NT2/D1 (cell line): ENCODE results near the gene ATP1B1.

Experiments
- DNase-seq: peaks from one replicate; pipeline ENCODE4 v3.0.0-alpha.2; 2011; ENCODE audit warnings: low read depth, low spot score
- H3K27me3 ChIP-seq: 2 replicates; pipeline ENCODE4 v1.6.0; 2011; ENCODE audit warnings: mild to moderate bottlenecking; ENCODE audit not compliant: insufficient read length, insufficient read depth
- H3K36me3 ChIP-seq: 2 replicates; pipeline ENCODE4 v1.6.1; 2011; ENCODE audit warnings: mild to moderate bottlenecking, low read length, mixed read lengths; ENCODE audit not compliant: insufficient read depth, insufficient read length
- H3K4me1 ChIP-seq: 2 replicates; pipeline ENCODE4 v1.5.1; 2011; ENCODE audit not compliant: insufficient read depth, insufficient read length
- H3K4me3 ChIP-seq: 2 replicates; pipeline ENCODE4 v1.5.1; 2011; ENCODE audit warnings: low read depth; ENCODE audit not compliant: insufficient read length
- H3K9ac ChIP-seq: 2 replicates; pipeline ENCODE4 v1.6.0; 2011; ENCODE audit warnings: low read depth; ENCODE audit not compliant: insufficient read length
- H3K9me3 ChIP-seq: 2 replicates; pipeline ENCODE4 v1.5.1; 2011; ENCODE audit warnings: mild to moderate bottlenecking, low read length; ENCODE audit not compliant: insufficient read depth
- SUZ12 ChIP-seq: IDR thresholded peaks from 2 replicates; pipeline ENCODE4 v1.6.1; 2011; ENCODE audit not compliant: insufficient read length, insufficient read depth; ENCODE audit errors: extremely low read depth
- YY1 ChIP-seq: IDR thresholded peaks from 2 replicates; pipeline ENCODE4 v1.6.1; 2011; ENCODE audit not compliant: insufficient read length, insufficient read depth
- ZNF274 ChIP-seq: IDR thresholded peaks from 2 replicates; pipeline ENCODE4 v1.6.1; 2011; ENCODE audit warnings: mild to moderate bottlenecking, low read depth, low read length

Gene ATP1B1

GRCh38 chr1:169146576-169147214, 40.2 kb downstream of the ATP1B1 start:
- Histone ChIP-seq H3K9ac (no peak overlapping the region), H3K4me1 (no peaks in the 10 kb centered on the region), H3K9me3 (no peaks in the 10 kb centered on the region), H3K27me3 (no peaks in the 10 kb centered on the region), H3K36me3 (no peaks in the 10 kb centered on the region), H3K4me3 (no peak overlapping the region)
- no peak for TF ChIP-seq YY1
- TF ChIP-seq SUZ12 = no peak
- no peak for TF ChIP-seq ZNF274
- peak; percentile 9 for DNase-seq

- DNase-seq = no peak
- Histone ChIP-seq H3K9me3 (no peaks in the 10 kb centered on the region), H3K9ac (no peak overlapping the region), H3K27me3 (no peaks in the 10 kb centered on the region), H3K4me3 (no peak overlapping the region), H3K36me3 (no peaks in the 10 kb centered on the region), H3K4me1 (no peaks in the 10 kb centered on the region)
- TF ChIP-seq YY1 (no peak), SUZ12 (no peak), ZNF274 (no peak)
These were observed 42.2 kb downstream of the ATP1B1 start for GRCh38 chr1:169148472-169149252.

- Histone ChIP-seq H3K9ac (no peak overlapping the region), H3K36me3 (no peaks in the 10 kb centered on the region), H3K4me1 (no peaks in the 10 kb centered on the region), H3K27me3 (no peaks in the 10 kb centered on the region), H3K9me3 (no peaks in the 10 kb centered on the region), H3K4me3 (no peak overlapping the region)
- TF ChIP-seq ZNF274 (no peak), SUZ12 (no peak), YY1 (no peak)
- no peak for DNase-seq
These were observed 43.2 kb downstream of the ATP1B1 start for GRCh38 chr1:169149555-169150286.

- no peaks in the 10 kb centered on the region for H3K27me3 ChIP-seq
- H3K36me3 ChIP-seq = no peaks in the 10 kb centered on the region
- TF ChIP-seq YY1 = no peak
- no peak for TF ChIP-seq ZNF274
- no peak for TF ChIP-seq SUZ12
- no peak for DNase-seq
- H3K9me3 ChIP-seq = no peaks in the 10 kb centered on the region
- H3K4me1 ChIP-seq = no peaks in the 10 kb centered on the region
- H3K9ac ChIP-seq = no peak overlapping the region
- H3K4me3 ChIP-seq = no peak overlapping the region
These were observed 44.3 kb downstream of the ATP1B1 start for GRCh38 chr1:169150641-169151337.

- H3K36me3 ChIP-seq = no peaks in the 10 kb centered on the region
- no peaks in the 10 kb centered on the region for H3K27me3 ChIP-seq
- no peaks in the 10 kb centered on the region for H3K9me3 ChIP-seq
- H3K4me1 ChIP-seq = no peaks in the 10 kb centered on the region
- no peak overlapping the region for H3K4me3 ChIP-seq
- DNase-seq = no peak
- no peak overlapping the region for H3K9ac ChIP-seq
- TF ChIP-seq ZNF274 = no peak
- no peak for TF ChIP-seq SUZ12
- no peak for TF ChIP-seq YY1
These were observed 44.9 kb downstream of the ATP1B1 start for GRCh38 chr1:169151338-169151837.

- Histone ChIP-seq H3K27me3 (no peaks in the 10 kb centered on the region), H3K9me3 (no peaks in the 10 kb centered on the region), H3K36me3 (no peaks in the 10 kb centered on the region), H3K9ac (no peak overlapping the region), H3K4me3 (no peak overlapping the region), H3K4me1 (no peaks in the 10 kb centered on the region)
- no peak for TF ChIP-seq SUZ12
- no peak for TF ChIP-seq ZNF274
- TF ChIP-seq YY1 = no peak
- no peak for DNase-seq
These were observed 49.2 kb downstream of the ATP1B1 start for GRCh38 chr1:169155675-169156074.
